GM21786 (cell line): ENCODE measurements around the gene LRPAP1.

Experiments
- ATAC-seq: cut with Tn5 transposase; IDR thresholded peaks from one replicate; pipeline ENCODE4 v1.9.1; 2021; ENCODE audit not compliant: unreplicated experiment

Gene LRPAP1

GRCh38 chr4:3488820-3489219 lies 43.4 kb downstream of the LRPAP1 start:
- no peak for ATAC-seq

DNA sequence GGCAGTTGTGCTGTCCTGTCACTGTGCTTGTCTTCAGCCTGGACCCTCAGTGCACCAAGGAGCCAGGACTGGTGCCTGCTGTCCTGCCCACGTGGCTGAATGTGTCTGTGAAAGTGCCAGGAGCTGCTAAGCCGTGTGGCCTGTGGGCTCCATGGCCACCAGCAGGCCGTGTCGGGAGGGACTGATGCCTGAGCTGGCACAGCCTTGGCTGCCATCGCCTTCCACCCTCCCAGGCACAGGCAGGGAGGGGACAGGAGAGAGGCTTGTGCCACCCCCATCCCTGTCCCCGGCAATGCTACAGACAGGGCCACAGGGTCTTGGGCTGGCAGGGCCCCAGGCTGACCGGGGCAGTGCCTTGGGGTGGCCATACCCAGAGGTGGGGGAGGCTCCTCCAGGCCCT lies 44.4 kb downstream of the LRPAP1 start:
- ATAC-seq = no peak

DNA sequence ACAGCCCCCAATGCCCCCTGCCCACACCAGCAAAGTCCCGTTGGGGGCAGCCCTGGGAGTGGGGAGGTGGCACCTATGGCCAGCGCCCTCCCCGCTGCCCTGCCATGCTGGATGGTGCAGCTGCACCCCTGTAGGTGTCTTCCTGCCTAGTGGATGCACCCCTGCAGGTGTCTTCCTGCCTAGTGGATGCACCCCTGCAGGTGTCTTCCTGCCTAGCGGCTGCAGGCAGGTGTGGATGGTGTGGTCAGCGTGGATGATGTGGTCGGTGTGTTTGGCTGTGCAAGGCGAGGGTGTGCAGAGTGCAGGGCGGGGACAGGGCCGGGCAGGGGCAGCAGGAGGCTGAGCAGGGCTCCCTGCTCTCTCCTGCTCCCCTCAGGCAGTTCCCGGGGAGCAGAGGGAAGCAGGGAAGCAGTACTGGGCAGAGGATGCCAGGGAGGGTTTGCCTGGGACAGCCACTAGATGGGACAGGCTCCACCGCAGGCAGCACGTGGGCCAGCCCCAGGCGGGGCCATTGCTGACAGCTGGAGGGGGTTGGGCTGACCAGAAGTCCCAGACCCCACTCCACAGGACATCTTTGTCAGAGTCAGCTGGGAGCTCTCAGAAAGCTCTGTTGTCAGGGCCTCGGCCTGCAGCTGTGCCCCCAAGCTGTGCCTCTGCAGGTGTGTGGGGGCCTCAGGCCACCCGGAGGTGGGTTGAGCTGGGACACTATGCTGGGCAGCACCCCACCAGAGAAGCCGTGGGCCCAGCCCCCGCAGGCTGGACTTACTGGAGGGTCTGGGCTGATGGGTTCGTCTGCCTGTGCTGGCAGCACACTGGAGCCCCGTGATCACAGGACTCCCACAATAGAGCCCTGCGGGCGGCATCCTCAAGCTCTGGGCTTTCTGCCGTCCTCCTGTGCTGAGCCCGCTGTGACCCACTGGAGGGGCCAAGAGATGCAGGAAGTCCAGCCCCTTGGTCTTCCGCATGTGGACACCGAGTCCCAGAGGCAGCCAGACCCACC lies 45.4 kb downstream of the LRPAP1 start:
- no peak for ATAC-seq

DNA sequence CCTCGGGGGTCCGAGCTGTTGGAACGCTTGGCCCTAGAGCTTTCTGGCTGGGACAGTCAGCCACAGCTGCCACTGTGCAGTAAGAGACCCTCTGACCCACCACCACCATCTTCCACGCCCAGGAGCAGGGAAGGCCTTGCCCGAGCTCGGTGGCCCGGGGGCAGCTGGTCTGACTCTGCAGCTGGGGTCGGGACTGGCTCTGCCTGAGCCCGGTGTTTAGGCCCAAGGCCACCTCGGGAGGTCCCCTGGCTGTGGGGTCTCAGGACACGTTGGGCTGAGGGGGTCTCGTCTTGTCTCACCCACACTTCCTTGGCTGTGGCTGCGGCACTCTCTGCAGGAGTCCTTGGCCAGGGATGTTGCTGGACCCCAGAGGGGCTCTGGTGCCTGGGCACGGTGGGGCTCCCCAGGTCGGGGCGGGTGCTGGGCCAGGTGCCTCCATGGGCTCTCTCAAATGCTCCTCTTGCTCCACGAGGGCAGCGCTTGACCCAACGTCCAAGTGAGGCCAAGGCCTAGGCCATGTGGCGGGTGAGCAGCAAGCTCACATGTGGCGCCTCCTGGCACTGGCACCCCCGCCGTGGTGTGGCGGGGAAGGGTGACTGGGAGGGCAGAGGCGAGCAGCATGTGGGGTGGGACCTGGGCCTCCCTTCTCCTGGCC lies 46.2 kb downstream of the LRPAP1 start:
- no peak for ATAC-seq

- no peak for ATAC-seq
Observed at GRCh38 chr4:3485011-3485791, 47.0 kb downstream of the LRPAP1 start.

- no peak for ATAC-seq
Observed at GRCh38 chr4:3484057-3484973, 47.9 kb downstream of the LRPAP1 start.

- ATAC-seq = no peak
Observed at GRCh38 chr4:3483471-3483921, 48.7 kb downstream of the LRPAP1 start.

GRCh38 chr4:3482707-3483106 lies 49.5 kb downstream of the LRPAP1 start:
- no peak for ATAC-seq

DNA sequence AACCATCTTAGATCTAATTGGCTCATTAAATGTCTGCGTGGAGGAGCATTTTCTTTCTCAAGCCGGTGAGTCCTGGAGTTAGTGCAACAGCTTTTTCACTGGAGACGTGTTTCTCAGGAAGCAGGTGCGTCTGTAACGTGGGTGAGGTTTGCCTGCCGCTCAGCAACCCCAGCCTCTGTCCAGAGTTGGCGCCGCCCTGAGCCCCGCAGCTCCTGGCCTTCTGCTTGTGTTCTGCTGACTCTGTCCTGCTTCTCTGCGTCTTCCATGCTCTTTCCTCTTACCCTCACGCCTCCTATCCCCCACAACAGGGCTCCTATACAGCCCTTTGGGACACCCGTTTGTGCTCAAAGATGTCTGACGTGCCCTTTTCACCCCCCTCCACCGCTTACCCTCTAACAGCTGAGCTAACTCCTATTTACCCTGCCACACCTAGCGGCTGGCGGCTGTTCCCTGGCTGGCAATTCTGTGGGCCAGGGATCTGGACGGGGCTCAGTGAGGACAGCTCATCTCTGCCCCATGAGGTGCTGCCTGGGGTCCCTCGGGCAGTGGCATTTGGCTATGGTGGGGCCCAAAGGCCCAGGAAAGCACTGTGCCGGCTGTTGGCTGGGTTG lies 50.3 kb downstream of the LRPAP1 start:
- ATAC-seq = no peak

DNA sequence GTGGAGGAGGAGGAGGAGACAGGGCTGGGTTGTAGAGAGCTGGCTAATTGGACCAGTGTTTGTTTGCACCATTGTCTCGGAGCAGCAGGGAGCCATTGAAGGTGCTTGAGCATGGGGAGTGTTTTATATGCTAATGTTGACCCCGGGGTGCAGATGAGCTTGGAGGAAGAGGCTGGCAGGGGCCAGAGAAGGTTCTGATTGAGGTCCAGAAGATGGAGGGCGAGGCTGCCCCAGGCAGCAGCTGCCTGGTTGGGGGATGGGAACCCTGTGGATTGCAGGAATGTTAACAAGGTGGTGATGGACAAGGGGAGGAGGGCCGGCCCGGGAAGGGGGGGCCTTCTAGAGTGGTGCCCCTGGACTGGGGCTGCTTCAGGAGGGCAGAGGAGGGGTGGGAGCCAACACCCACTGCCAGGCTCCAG lies 51.1 kb downstream of the LRPAP1 start:
- no peak for ATAC-seq

DNA sequence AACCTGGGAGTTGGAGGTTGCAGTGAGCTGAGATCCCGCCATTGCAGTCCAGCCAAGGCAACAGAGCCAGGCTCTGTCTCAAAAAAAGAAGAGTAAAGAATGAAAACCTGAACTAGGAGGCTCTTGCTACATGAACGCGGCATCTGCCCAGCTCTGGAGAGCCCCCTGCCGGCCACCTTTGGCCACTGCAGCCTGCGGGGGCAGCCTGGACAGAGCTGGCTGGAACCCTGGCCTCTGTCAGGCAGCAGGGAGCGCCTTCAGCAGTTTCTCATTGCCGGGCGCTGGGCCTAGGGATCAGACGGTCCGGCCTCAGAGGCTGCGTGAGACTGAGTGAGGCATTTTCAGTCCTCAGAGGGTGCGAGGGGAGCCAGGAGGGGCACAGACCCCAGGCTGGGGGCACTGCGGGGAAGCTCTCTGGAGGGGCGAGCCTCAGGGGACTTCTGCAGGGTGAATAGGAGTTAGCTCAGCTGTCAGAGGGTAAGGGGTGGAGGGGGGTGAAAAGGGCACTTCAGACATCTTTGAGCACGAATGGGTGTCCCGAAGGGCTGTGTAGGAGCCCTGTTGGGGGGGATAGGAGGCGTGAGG lies 51.6 kb downstream of the LRPAP1 start:
- ATAC-seq = peak; percentile 49

DNA sequence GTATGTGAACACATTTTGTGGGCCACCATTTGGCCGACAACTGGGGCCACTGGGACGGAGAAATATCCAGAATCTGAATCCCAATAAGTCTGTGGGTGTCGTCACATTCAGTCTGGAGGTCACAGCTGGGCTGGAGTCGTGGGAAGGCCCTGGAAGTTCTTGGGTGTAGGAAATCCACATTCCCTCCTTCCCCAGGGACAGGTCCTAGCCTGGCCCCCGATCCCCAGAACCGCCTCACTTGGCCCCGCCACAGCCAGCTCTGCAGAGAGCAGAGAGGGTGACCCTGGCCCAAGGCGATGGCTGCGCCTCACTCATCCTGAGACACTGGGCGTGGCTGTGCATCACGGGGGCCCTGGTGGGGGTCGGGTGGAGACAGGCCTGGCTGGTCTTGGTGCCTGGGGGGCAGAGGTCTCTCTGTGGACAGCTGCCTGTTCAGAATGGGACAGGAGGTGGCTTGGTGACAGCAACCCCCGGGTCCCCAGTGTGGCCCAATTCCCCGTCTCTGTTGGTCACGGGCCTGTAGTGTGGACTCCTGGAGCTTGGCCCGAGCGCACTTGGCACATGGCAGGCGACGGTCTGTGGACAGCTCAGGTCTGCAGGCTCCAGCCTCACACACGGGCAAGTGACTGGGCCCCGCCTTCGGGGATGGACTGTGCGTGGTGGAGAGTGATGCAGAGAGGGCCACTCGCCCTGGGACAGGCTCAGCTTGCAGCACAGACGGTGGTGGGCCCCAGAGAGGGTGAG lies 52.7 kb downstream of the LRPAP1 start:
- ATAC-seq = no peak

- no peak for ATAC-seq
Observed at GRCh38 chr4:3478446-3479357, 53.5 kb downstream of the LRPAP1 start.

DNA sequence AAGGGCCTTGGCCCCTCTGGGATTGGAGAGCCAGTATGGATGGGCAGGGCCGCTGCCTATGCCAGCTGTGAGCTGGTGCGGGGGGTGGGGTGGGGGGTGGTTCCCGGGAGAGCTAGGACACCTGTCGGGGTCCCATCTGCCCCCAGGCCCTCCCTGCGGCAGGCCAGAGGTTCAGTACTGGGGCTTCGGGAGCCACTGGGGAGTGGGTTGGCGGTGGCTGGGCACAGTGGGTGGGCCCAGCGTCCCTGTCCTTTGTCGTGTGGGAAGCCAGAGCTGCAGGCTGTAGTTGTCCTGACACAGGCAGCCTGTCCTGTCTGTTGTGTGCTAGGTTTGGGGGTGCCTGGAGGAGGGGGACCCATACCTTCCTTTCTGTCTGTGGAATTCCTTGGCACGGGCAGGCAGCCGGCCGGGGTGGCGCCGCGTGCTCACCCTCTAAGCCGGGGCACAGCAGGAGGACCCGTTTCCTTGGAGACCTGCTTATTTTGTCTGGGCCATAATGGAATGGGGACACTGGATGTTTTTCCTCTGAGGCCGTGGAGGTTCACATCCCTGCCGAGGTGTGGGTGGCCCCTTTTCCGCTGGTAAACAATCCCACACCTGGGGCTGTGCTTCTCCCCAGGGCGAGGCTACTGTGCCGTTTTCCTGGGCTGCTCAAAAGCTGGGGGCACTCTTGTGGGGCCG lies 54.3 kb downstream of the LRPAP1 start:
- no peak for ATAC-seq

- no peak for ATAC-seq
Observed at GRCh38 chr4:3476936-3477749, 55.1 kb downstream of the LRPAP1 start.

DNA sequence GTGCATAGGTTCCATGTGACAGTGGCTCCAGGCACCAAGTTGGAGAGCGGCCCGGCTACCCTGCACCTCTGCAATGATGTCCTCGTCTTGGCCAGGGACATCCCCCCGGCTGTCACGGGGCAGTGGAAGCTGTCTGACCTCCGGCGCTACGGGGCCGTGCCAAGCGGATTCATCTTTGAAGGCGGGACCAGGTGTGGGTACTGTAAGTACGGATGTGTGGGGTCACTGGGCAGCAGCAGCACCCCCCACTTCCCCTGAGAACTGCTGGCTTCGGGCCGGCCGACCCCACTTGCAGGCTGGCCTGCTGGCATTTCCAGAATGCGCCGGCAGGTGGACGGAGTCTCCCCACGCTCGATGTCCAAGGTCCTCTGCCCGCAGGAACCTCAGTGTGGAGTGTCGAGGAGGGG lies 55.9 kb downstream of the LRPAP1 start:
- no peak for ATAC-seq
